Measurements from ENCODE around the gene SYNPO2.
A peak's percentile ranks its signal among the peaks of the same experiment; 100 is the strongest.

The SYNPO2 gene

GRCh38 chr4:118858779-118859178 is 29.9 kb upstream of the SYNPO2 start:
- TF ChIP-seq CTCF (IDR thresholded peaks at IDR 0.05; ENCODE audit: low read depth, low read length) (no peak), POLR2A (IDR thresholded peaks at IDR 0.05; ENCODE audit: extremely low read depth, insufficient read length) (no peak)
- no peak overlapping the region for H3K4me3 ChIP-seq (ENCODE audit: low read depth, low read length)
- no peak for DNase-seq (ENCODE audit: low read depth)

- H3K4me3 ChIP-seq (ENCODE audit: low read depth, low read length), result no peak overlapping the region
- TF ChIP-seq MYC (IDR thresholded peaks at IDR 0.05; ENCODE audit: low read depth, low read length), result no peak
- TF ChIP-seq MAX (IDR thresholded peaks at IDR 0.05; ENCODE audit: low read depth, low read length), result 0 out of 2 replicates have a peak, but pooled peaks have one; percentile 10
- no peak for TF ChIP-seq POLR2A (IDR thresholded peaks at IDR 0.05; ENCODE audit: extremely low read depth, insufficient read length)
- peak; percentile 82 for TF ChIP-seq CTCF (IDR thresholded peaks at IDR 0.05; ENCODE audit: low read depth, low read length)
- DNase-seq (ENCODE audit: low read depth), result peak; percentile 68
Observed at GRCh38 chr4:118865091-118865708, 23.5 kb upstream of the SYNPO2 start.

- DNase-seq (ENCODE audit: low read depth), result peak; percentile 23
- TF ChIP-seq MYC (IDR thresholded peaks at IDR 0.05; ENCODE audit: low read depth, low read length), result no peak
- TF ChIP-seq POLR2A (IDR thresholded peaks at IDR 0.05; ENCODE audit: extremely low read depth, insufficient read length), result no peak
- no peak for TF ChIP-seq CTCF (IDR thresholded peaks at IDR 0.05; ENCODE audit: low read depth, low read length)
- no peak for TF ChIP-seq MAX (IDR thresholded peaks at IDR 0.05; ENCODE audit: low read depth, low read length)
- H3K4me3 ChIP-seq (ENCODE audit: low read depth, low read length), result no peak overlapping the region
Observed at GRCh38 chr4:118866442-118866841, 22.2 kb upstream of the SYNPO2 start.

- H3K4me3 ChIP-seq (ENCODE audit: low read depth, low read length), result no peak overlapping the region
- no peak for DNase-seq (ENCODE audit: low read depth)
- no peak for TF ChIP-seq CTCF (IDR thresholded peaks at IDR 0.05; ENCODE audit: low read depth, low read length)
- TF ChIP-seq MYC (IDR thresholded peaks at IDR 0.05; ENCODE audit: low read depth, low read length), result no peak
- no peak for TF ChIP-seq POLR2A (IDR thresholded peaks at IDR 0.05; ENCODE audit: extremely low read depth, insufficient read length)
- TF ChIP-seq MAX (IDR thresholded peaks at IDR 0.05; ENCODE audit: low read depth, low read length), result no peak
Observed at GRCh38 chr4:118867311-118868067, 21.2 kb upstream of the SYNPO2 start.

GRCh38 chr4:118869808-118870342 is 18.8 kb upstream of the SYNPO2 start:
- no peak for TF ChIP-seq POLR2A (IDR thresholded peaks at IDR 0.05; ENCODE audit: extremely low read depth, insufficient read length)
- no peak for TF ChIP-seq MYC (IDR thresholded peaks at IDR 0.05; ENCODE audit: low read depth, low read length)
- no peak for TF ChIP-seq MAX (IDR thresholded peaks at IDR 0.05; ENCODE audit: low read depth, low read length)
- TF ChIP-seq CTCF (IDR thresholded peaks at IDR 0.05; ENCODE audit: low read depth, low read length), result no peak
- DNase-seq (ENCODE audit: low read depth), result no peak
- no peak overlapping the region for H3K4me3 ChIP-seq (ENCODE audit: low read depth, low read length)

All from NB4 (cell line).